HPDE6-E6E7 (cell line): Measurements from ENCODE around the gene PHYH.
"Not testable (repeated sequence)": the region's sequence is repeated elsewhere in the genome, so short reads cannot be mapped to it uniquely, and the experiment has no call there.

Experiments used
- DNase-seq: peaks from one replicate; pipeline ENCODE4 v3.0.0; 2011; ENCODE audit warnings: missing footprints; ENCODE audit errors: extremely low spot score

Gene PHYH

GRCh38 chr10:13321576-13321975, 21.7 kb upstream of the PHYH start:
- no peak for DNase-seq

GRCh38 chr10:13319166-13319565, 19.3 kb upstream of the PHYH start:
- no peak for DNase-seq

GRCh38 chr10:13317474-13317873, 17.6 kb upstream of the PHYH start:
- no peak for DNase-seq

- DNase-seq: no peak
Measured at GRCh38 chr10:13316635-13317311, 16.9 kb upstream of the PHYH start.

DNA sequence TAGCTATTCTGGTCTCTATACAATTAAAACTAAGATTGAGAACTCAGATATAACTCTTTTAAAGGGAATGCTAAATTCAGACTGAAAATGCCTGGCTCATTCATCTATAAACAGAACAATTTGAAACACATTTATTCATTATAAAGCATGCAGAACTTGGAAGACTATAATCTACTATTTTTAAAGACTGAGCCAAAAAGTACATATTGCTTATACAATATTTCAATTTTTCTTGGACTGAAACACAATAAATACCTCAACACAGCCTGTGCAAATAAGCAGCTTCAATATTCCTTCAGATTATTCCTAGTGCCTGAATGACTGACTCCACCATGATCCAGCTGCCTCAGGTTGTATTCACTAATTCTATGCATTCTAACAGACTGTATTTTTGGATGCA, 15.5 kb upstream of the PHYH start:
- no peak for DNase-seq

DNA sequence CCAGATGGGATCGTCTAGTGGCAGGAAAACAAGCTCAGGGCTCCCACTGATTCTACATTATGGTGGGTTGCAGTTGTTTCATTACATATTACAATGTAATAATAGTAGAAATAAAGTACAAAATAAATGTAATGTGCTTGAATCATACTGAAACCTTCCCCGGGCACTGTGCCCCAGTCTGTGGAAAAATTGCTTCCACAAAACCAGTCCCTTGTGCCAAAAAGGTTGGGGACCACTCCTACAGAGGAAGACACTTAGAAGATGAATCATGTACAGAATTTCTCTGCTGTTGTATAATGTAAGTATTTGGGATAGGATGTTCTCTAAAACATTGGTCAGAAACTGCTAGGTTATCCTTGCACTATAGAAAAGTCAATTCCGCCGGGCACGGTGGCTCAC, 11.3 kb upstream of the PHYH start:
- no peak for DNase-seq

DNA sequence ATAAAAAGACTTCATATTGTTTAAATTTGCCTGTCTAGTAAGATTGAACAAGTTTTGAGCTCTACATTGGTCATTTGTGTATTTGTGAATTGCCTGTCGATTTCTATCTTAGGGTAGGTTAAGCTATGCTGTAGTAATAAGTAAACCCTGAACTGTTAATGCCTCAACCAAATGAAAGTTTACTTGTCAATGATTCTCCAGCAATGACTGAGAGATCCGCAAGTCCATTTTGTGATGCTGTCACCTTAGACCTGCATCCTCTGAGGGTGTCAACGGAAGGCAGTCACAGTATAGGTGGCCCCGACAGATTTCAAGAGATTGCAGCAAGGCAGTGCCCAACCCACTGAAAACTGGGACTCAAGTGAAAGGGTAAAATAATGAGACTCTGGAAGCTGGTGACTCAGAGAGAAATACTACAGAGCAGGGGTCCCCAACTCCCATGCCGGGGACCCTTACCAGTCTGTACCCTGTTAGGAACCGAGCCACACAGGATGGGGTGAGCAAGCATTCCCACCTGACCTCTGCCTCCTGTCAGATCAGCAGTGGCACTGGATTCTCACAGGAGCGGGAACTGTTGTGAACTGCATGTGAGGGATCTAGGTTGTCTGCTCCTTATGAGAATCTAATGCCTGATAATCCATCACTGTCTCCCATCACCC, 10.8 kb upstream of the PHYH start:
- no peak for DNase-seq

DNA sequence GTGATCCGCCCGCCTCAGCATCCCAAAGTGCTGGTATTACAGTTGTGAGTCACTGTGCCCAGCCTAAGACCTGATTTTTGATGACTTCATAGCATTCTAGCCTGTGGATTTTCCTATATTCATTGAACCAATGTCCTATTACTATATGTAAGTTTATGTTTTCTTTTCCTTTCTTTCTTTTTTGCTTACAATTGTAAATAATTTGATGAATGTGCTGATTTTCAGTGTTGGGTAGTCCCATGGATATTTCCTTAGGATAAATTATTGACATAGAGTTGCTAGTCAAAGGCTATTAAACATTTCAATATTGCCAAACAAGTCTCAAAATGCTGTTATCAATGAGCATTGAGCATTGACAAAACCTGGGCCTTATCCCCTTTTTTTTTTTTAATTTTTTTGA, 9.9 kb upstream of the PHYH start:
- no peak for DNase-seq

GRCh38 chr10:13308096-13308495, 8.2 kb upstream of the PHYH start:
- no peak for DNase-seq

GRCh38 chr10:13306103-13306502, 6.2 kb upstream of the PHYH start:
- no peak for DNase-seq

- no peak for DNase-seq
Measured at GRCh38 chr10:13302821-13303555, 3.1 kb upstream of the PHYH start.

GRCh38 chr10:13298748-13299436, 972 bp downstream of the PHYH start:
- DNase-seq: no peak

DNA sequence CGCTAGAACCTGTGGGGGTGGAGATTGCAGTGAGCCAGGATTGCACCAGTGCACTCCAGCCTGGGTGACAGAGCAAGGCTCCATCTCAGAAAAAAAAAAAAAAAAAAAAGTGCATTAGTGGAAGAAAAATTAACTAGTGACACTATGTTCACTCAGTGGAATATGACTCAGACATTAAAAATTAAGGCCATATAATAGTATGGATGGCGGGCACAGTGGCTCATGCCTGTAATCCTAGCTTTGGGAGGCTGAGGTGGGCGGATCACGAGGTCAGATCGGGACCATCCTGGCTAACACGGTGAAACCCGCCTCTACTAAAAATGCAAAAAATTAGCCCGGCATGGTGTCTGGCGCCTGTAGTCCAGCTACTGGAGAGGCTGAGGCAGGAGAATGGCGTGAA, 3.4 kb downstream of the PHYH start:
- no peak for DNase-seq

GRCh38 chr10:13294784-13295183, 5.1 kb downstream of the PHYH start:
- no peak for DNase-seq

DNA sequence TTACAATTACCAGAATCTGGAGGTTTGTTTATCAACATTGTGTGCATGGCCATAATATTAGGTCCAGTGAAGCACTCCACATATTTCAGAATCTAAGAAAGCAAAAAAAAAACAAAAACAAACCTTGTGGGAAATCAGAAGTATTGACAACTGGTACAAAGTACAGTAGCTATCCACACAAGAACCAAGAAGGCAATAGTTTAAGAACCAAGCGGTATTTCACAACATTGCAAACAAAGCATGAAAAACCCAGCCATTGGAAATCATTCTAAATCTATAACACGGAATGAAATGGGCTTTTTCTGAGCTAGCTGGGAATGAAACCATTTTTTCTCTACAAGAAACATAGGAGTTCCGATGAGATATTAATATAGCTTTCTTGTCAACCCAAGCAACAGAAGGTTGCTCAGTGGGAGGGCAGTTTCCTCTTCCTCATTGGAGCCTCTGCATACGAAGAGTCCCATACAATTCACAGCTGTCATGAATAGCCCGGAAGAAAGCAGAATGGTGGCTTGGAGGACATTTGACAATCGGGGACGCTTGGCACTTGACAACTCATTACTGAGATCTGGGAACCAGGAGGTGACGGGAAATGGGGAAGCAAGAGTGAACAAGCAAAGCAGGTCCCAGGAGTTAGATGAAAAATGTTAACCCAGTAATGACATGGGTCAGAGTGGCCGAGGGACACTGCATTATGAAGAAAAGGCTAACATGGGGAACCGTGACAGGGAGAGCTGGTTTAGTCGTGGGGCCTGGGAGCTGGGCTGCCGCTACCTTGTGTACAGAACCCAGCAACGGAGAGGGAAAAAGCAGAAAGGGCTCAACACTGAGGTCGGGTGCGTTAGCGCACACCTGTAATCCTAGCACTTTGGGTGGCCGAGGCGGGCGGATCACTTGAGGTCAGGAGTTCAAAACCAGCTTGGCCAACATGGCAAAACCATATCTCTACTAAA, 7.8 kb downstream of the PHYH start:
- no peak for DNase-seq

DNA sequence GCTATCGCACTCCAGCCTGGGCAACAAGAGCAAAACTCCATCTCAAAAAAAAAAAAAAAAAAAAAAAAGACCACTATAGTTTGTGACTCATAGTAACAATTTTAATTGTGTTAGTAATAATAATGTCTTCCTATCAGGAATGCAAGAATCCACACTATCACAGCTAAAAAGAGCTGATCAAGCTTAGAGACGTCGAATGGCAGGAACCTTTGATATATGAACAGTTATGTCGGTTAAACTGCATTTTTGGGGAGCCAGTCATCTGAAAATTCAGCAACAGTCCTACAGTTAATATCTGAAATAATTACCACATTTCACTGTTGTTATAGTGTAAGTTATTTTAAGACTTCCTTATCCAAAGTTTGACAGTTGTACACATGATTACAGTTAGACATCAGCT, 8.8 kb downstream of the PHYH start:
- no peak for DNase-seq

- no peak for DNase-seq
Measured at GRCh38 chr10:13284050-13284449, 15.8 kb downstream of the PHYH start.

DNA sequence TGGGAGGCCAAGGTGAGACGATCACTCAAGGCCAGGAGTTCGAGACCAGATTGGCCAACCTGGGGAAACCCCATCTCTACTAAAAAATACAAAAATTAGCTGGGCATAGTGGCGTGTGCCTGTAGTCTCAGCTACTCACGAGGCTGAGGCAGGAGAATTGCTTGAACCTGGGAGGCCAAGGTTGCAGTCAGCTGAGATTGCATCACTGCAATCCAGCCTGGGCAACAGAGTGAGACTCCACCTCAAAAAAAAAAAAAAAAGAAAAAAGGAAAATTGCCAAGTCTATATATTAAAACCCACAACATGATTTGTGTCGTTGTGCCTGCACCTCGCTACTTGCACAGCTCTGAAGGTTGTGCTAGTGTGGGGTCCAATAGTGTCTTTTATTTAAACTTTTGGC, 17.5 kb downstream of the PHYH start:
- DNase-seq: not testable (repeated sequence)

- no peak for DNase-seq
Measured at GRCh38 chr10:13276749-13277365, 23.0 kb downstream of the PHYH start.

DNA sequence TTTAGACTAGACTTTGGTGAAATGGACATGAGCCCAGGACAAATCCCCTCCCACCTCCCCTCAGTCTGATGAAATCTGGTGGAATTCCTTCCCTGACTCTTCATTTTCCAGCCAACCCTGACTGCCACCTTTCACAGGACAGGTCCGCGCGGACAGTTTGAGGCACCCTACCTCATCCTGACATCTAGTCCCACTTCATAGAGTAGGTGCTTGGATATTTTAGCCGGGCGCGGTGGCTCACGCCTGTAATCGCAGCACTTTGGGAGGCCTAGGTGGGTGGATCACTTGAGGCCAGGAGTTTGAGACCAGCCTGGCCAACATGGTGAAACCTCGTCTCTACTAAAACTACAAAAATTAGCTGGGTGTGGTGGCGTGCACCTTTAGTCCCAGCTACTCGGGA, 23.7 kb downstream of the PHYH start:
- not testable (repeated sequence) for DNase-seq

DNA sequence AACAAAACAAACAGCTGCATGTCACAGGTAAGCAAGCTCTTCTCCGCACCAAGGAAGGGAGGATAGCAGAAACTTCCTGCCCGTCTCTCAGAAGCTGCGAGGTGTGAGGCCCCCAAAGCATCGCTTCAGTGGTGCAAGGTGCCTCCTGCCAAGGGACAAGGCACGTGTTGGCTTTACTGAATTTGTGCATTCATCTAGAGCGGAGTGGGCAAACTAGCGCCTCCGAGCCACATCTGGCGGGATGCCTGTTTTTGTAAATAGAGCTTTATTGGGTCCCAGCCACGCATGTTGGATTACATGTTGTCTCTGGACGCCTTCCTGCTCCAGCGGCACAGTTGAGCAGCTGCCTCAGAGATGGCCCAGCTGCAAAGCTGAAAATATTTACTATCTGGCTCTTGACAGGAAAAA, 27.7 kb downstream of the PHYH start:
- no peak for DNase-seq
